ENCODE data around the gene RPL22L1.
"Not testable (repeated sequence)": the region's sequence is repeated elsewhere in the genome, so short reads cannot be mapped to it uniquely, and the experiment has no call there.

RPL22L1 gene

GRCh38 chr3:170869645-170870593, at the start of gene RPL22L1:
TSS of gene RPL22L1 (minus strand) at chr3:170870195. CDS start at chr3:170870167, 28 bp downstream.
- DNase-seq (ENCODE audit: low read depth), result peak; percentile 93

GRCh38 chr3:170918715-170919114, 48.7 kb upstream of the RPL22L1 start:
- DNase-seq (ENCODE audit: low read depth), result no peak

- no peak for DNase-seq (ENCODE audit: low read depth)
Observed at GRCh38 chr3:170914690-170915089, 44.7 kb upstream of the RPL22L1 start.

- no peak for DNase-seq (ENCODE audit: low read depth)
Observed at GRCh38 chr3:170914212-170914611, 44.2 kb upstream of the RPL22L1 start.

- DNase-seq (ENCODE audit: low read depth), result no peak
Observed at GRCh38 chr3:170911051-170911450, 41.1 kb upstream of the RPL22L1 start.

GRCh38 chr3:170910542-170910941, 40.5 kb upstream of the RPL22L1 start:
- no peak for DNase-seq (ENCODE audit: low read depth)

- DNase-seq (ENCODE audit: low read depth), result peak; percentile 39
Observed at GRCh38 chr3:170909129-170909903, 39.3 kb upstream of the RPL22L1 start.

GRCh38 chr3:170908235-170909116, 38.5 kb upstream of the RPL22L1 start, which contains the start of gene EIF5A2:
TSS of gene EIF5A2 (minus strand) at chr3:170908637. CDS start at chr3:170907806, 831 bp downstream.
- peak; percentile 75 for DNase-seq (ENCODE audit: low read depth)

- no peak for DNase-seq (ENCODE audit: low read depth)
Observed at GRCh38 chr3:170907637-170908234, 37.7 kb upstream of the RPL22L1 start.

- DNase-seq (ENCODE audit: low read depth), result no peak
Observed at GRCh38 chr3:170905862-170906261, 35.9 kb upstream of the RPL22L1 start.

- DNase-seq (ENCODE audit: low read depth), result no peak
Observed at GRCh38 chr3:170903123-170903522, 33.1 kb upstream of the RPL22L1 start.

GRCh38 chr3:170899455-170899854, 29.5 kb upstream of the RPL22L1 start:
- no peak for DNase-seq (ENCODE audit: low read depth)

- no peak for DNase-seq (ENCODE audit: low read depth)
Observed at GRCh38 chr3:170897978-170898377, 28.0 kb upstream of the RPL22L1 start.

- DNase-seq (ENCODE audit: low read depth), result not testable (repeated sequence)
Observed at GRCh38 chr3:170897199-170897598, 27.2 kb upstream of the RPL22L1 start.

- no peak for DNase-seq (ENCODE audit: low read depth)
Observed at GRCh38 chr3:170896781-170897180, 26.8 kb upstream of the RPL22L1 start.

GRCh38 chr3:170896333-170896732, 26.3 kb upstream of the RPL22L1 start:
- not testable (repeated sequence) for DNase-seq (ENCODE audit: low read depth)

GRCh38 chr3:170893895-170894294, 23.9 kb upstream of the RPL22L1 start:
- no peak for DNase-seq (ENCODE audit: low read depth)

- no peak for DNase-seq (ENCODE audit: low read depth)
Observed at GRCh38 chr3:170889630-170890029, 19.6 kb upstream of the RPL22L1 start.

GRCh38 chr3:170889132-170889531, 19.1 kb upstream of the RPL22L1 start:
- DNase-seq (ENCODE audit: low read depth), result no peak

- DNase-seq (ENCODE audit: low read depth), result not testable (repeated sequence)
Observed at GRCh38 chr3:170884109-170884930, 14.3 kb upstream of the RPL22L1 start.
